Breast epithelium (tissue), 3 donors: ENCODE measurements around the gene ZBTB14.

Experiments
- POLR2A ChIP-seq: fragments of 450-650 bp; IDR thresholded peaks from one replicate; pipeline ENCODE4 v1.6.1; 2016; ENCODE audit warnings: antibody characterized with exemption, mild to moderate bottlenecking, moderate library complexity
- TF ChIP-seq, protein P1 (sequence below), 3 donors: fragments of 450-650 bp; IDR thresholded peaks; one replicate each; pipeline ENCODE4 v1.5.1; 2016 to 2017; ENCODE audit warnings: antibody characterized with exemption in 3 of 3, mild to moderate bottlenecking in 3 of 3, moderate library complexity in 3 of 3

DNA sequence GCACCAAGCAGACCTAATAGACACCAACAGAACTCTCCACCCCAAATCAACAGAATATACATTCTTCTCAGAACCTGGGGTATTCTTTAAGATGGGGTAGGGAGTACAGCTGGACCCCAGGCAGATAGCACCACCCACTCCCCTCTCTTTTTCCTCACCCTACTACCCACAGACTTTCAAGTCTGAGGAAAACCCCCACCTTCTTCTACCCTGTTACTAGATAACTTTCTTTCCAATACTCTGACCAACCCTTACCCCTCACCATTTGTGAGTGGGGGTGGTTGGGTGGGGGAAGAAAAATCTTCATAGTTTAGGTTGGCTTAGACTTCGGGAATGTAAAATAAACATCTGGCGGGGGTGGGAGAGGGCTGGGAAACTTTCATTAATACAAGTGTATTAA lies 20.3 kb upstream of the ZBTB14 start:
- TF ChIP-seq, protein P1, sequence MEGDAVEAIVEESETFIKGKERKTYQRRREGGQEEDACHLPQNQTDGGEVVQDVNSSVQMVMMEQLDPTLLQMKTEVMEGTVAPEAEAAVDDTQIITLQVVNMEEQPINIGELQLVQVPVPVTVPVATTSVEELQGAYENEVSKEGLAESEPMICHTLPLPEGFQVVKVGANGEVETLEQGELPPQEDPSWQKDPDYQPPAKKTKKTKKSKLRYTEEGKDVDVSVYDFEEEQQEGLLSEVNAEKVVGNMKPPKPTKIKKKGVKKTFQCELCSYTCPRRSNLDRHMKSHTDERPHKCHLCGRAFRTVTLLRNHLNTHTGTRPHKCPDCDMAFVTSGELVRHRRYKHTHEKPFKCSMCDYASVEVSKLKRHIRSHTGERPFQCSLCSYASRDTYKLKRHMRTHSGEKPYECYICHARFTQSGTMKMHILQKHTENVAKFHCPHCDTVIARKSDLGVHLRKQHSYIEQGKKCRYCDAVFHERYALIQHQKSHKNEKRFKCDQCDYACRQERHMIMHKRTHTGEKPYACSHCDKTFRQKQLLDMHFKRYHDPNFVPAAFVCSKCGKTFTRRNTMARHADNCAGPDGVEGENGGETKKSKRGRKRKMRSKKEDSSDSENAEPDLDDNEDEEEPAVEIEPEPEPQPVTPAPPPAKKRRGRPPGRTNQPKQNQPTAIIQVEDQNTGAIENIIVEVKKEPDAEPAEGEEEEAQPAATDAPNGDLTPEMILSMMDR (IDR thresholded peaks at IDR 0.05), result no peak
- peak; percentile 9 for TF ChIP-seq POLR2A
